HAP-1 (cell line): ENCODE data around the gene SWI5.

Experiments used
- DNase-seq, 2 experiments: peaks; one replicate each; pipeline ENCODE4 v3.0.0-alpha.2; 2016 to 2020; ENCODE audit warnings: low spot score in 2 of 2
- H3K27me3 ChIP-seq: fragments of 250-450 bp; sonication (Bioruptor Pico); 2 replicates; pipeline ENCODE4 v1.5.1; 2020; ENCODE audit warnings: low read depth, mild to moderate bottlenecking, moderate library complexity
- H3K36me3 ChIP-seq: fragments of 250-450 bp; sonication (Bioruptor Pico); replicated peaks from 2 replicates; pipeline ENCODE4 v1.5.1; 2020; ENCODE audit warnings: mild to moderate bottlenecking
- H3K4me1 ChIP-seq: fragments of 250-450 bp; sonication (Bioruptor Pico); 2 replicates; pipeline ENCODE4 v1.5.1; 2020; ENCODE audit warnings: mild to moderate bottlenecking
- H3K4me3 ChIP-seq: fragments of 250-450 bp; sonication (Bioruptor Pico); 2 replicates; pipeline ENCODE4 v1.5.1; 2020; ENCODE audit warnings: mild to moderate bottlenecking, moderate library complexity
- H3K9me3 ChIP-seq: fragments of 250-450 bp; sonication (Bioruptor Pico); 2 replicates; pipeline ENCODE4 v1.5.1; 2020; ENCODE audit warnings: mild to moderate bottlenecking, moderate library complexity
- in situ Hi-C: fragments of 300-500 bp; cut with MboI; formaldehyde crosslinking; loops from 3 replicates; pipeline ENCODE4 v1.14.3; 2020; ENCODE audit warnings: low sequenced_read_pairs, inconsistent platforms, mixed read lengths

Gene SWI5

DNA sequence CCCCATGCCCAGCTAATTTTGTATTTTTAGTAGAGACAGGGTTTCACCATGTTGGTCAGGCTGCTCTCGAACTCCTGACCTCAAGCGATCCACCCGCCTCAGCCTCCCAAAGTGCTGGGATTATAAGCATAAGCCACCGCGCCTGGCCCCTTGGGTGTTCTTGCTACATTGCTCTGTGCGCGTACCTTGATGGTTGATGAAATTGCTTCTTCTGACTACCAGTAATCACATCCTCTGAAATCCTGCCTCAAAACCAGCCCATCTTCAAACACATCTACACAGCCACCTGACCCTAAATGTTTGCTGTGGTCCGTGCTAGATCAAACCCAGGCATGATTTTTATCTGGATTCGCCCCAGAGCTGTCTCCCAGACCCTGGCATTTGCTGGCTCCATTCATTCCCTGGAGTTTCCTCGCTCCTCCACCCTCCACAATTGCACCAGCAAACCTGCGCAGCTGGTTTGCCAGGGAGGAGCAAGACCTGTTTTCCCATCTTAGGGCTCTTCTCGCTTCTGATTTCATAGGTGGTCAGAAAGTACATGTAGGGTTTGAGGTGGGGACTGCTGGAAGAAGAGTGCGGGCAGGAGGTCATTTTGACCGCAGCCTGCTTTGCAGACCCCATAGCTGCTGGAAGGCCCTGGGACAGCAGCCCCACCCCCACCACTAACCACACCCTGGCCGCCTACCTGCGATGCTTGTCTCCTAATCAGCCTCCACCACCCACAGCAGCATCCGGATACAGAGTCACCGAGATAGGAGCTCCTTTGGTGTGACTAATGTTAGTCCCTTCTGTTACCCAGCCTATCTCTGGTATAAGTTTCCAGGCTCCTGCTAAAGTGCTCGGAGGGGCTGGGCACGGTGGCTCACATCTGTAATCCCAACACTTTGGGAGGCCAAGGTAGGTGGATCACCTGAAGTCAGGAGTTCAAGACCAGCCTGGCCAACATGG is 22.7 kb downstream of the SWI5 start:
- Histone ChIP-seq H3K4me1 (no peaks in the 10 kb centered on the region), H3K4me3 (no peak overlapping the region), H3K36me3 (no peaks in the 10 kb centered on the region), H3K27me3 (no peaks in the 10 kb centered on the region), H3K9me3 (no peaks in the 10 kb centered on the region)
- DNase-seq = no peak
- in situ Hi-C loops = no loop called here

GRCh38 chr9:128304136-128304970 is 28.3 kb downstream of the SWI5 start:
- H3K36me3 ChIP-seq = peaks cover 6% of the 10 kb centered on the region

DNA sequence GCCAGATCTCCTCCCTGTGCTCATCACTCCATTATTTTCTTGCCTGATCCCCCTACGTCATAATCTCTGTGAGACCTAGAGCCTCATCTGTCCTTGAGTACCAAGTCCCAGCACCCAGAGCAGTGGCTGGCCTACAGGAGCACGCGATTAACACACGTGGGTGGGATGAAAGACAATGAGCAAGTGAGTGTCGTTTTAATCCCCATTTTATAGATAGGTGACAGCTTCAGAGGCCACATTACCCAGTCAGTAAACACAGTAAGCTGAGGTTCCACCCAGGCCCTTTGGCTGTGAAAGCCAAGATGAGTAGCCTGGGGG is 28.9 kb downstream of the SWI5 start:
- DNase-seq = peak; percentile 38 to 60
- in situ Hi-C loops = no loop called here
- no peaks in the 10 kb centered on the region for H3K27me3 ChIP-seq
- peaks cover 12% of the 10 kb centered on the region for H3K36me3 ChIP-seq
- H3K4me1 ChIP-seq = peaks cover 5% of the 10 kb centered on the region
- no peaks in the 10 kb centered on the region for H3K9me3 ChIP-seq
- H3K4me3 ChIP-seq = no peak overlapping the region

More at GRCh38 chr9:128304136-128304970, 28.3 kb downstream of the SWI5 start:
- no peak for DNase-seq
- Histone ChIP-seq H3K9me3 (no peaks in the 10 kb centered on the region), H3K4me1 (peaks cover 5% of the 10 kb centered on the region), H3K27me3 (no peaks in the 10 kb centered on the region), H3K4me3 (no peak overlapping the region)
- in situ Hi-C loops = no loop called here

DNA sequence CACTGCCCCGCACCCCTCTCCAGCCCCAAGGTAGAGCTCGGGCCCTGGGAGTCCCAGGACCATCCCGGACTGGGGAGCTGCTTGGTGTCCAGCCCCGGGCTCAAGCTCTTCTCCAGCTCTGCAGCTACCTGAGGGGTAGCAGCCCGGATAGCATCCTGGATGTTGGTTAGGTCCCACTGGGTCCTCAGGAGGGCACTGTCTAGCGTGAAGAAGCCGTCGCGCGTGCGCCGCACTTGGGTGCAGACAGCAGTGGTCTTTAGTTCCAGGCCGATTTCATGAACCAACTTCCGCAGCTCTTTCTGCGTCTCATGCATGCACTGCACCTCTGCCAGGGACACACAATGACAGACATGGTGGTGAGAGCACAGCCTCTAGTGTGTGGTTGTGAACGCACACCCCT is 33.5 kb downstream of the SWI5 start:
- Histone ChIP-seq H3K4me1 (peaks cover 5% of the 10 kb centered on the region), H3K27me3 (no peaks in the 10 kb centered on the region), H3K4me3 (no peak overlapping the region), H3K36me3 (peaks cover 30% of the 10 kb centered on the region), H3K9me3 (no peaks in the 10 kb centered on the region)
- in situ Hi-C loops = no loop called here
- DNase-seq = no peak

DNA sequence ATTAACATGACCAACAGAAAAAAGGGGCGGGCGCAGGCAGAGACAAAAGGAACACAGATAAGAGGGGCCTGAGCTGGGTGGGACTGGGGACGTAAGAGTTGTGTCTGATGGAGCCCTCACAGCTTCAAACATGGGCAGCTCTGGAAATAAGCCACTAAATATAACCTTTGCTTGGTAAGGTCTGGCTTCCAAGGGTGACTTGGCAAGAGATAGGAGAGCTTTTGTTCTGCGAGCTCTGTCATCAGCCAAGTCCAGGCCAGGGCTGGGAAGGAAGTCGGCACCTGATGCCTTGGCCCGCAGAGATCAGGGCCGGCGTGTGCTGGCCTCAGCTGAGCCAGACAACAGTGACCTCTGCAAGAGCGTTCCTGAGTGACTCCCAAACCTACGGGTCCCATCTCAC is 34.4 kb downstream of the SWI5 start:
- H3K4me1 ChIP-seq = no peaks in the 10 kb centered on the region
- DNase-seq = no peak
- H3K9me3 ChIP-seq = no peaks in the 10 kb centered on the region
- in situ Hi-C loops = no loop called here
- H3K27me3 ChIP-seq = no peaks in the 10 kb centered on the region
- peaks cover 34% of the 10 kb centered on the region for H3K36me3 ChIP-seq
- no peak overlapping the region for H3K4me3 ChIP-seq

- H3K27me3 ChIP-seq = no peaks in the 10 kb centered on the region
- in situ Hi-C loops = no loop called here
- H3K4me1 ChIP-seq = no peaks in the 10 kb centered on the region
- peaks cover 41% of the 10 kb centered on the region for H3K36me3 ChIP-seq
- DNase-seq = no peak
- H3K4me3 ChIP-seq = no peak overlapping the region
- no peaks in the 10 kb centered on the region for H3K9me3 ChIP-seq
These were observed 38.6 kb downstream of the SWI5 start for GRCh38 chr9:128314697-128315096.

- in situ Hi-C loops = no loop called here
- no peak for DNase-seq
- Histone ChIP-seq H3K9me3 (no peaks in the 10 kb centered on the region), H3K4me3 (no peak overlapping the region), H3K36me3 (peaks cover 24% of the 10 kb centered on the region), H3K4me1 (no peaks in the 10 kb centered on the region), H3K27me3 (no peaks in the 10 kb centered on the region)
These were observed 40.3 kb downstream of the SWI5 start for GRCh38 chr9:128316421-128316820.

DNA sequence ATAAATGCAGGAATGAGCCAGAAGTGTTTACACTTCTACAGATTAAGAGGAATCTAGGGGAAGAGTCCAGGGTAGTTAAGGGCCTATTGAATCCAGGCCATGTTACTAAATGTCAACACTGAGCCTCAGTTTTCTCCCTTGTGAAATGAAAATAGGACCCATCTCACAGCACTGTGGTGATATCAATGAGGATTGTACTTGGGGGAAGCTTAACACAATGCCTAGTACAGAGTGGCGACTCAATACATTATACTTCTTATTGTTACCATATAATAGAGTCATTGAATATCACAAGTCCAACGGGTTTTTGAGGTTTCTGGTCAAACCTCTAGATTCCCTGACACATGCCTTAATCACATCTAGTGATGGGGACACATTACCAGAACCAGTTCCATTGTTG is 41.6 kb downstream of the SWI5 start:
- DNase-seq = no peak
- Histone ChIP-seq H3K9me3 (no peaks in the 10 kb centered on the region), H3K36me3 (peaks cover 24% of the 10 kb centered on the region), H3K4me1 (no peaks in the 10 kb centered on the region), H3K4me3 (no peak overlapping the region), H3K27me3 (no peaks in the 10 kb centered on the region)
- in situ Hi-C loops = no loop called here

DNA sequence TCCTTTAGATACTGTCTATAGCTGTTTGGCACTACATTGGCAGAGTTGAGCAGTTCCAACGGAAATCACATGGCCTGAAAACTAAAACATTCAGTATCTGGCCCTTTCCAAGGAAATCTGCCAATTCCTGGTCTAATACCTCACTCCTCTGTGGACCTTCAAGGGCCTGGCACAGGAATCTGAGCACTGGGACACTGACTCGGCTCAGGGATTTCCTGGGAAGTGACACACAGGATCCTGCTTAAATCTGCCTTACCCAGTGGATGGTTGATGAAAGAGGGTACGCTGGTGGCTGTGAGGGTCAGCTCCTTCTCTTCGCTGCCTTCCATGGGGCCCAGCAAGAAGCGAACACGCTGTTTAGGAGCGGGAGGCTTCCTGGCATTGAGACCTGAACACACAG is 45.3 kb downstream of the SWI5 start:
- H3K9me3 ChIP-seq = no peaks in the 10 kb centered on the region
- in situ Hi-C loops = no loop called here
- H3K4me3 ChIP-seq = peak overlapping the region; percentile 88
- no peaks in the 10 kb centered on the region for H3K4me1 ChIP-seq
- no peaks in the 10 kb centered on the region for H3K27me3 ChIP-seq
- no peak for DNase-seq
- peaks cover 35% of the 10 kb centered on the region for H3K36me3 ChIP-seq

- peak overlapping the region; percentile 88 for H3K4me3 ChIP-seq
- DNase-seq = no peak
- peaks cover 31% of the 10 kb centered on the region for H3K36me3 ChIP-seq
- H3K9me3 ChIP-seq = no peaks in the 10 kb centered on the region
- H3K4me1 ChIP-seq = no peaks in the 10 kb centered on the region
- in situ Hi-C loops = no loop called here
- H3K27me3 ChIP-seq = no peaks in the 10 kb centered on the region
These were observed 45.9 kb downstream of the SWI5 start for GRCh38 chr9:128321879-128322403.

DNA sequence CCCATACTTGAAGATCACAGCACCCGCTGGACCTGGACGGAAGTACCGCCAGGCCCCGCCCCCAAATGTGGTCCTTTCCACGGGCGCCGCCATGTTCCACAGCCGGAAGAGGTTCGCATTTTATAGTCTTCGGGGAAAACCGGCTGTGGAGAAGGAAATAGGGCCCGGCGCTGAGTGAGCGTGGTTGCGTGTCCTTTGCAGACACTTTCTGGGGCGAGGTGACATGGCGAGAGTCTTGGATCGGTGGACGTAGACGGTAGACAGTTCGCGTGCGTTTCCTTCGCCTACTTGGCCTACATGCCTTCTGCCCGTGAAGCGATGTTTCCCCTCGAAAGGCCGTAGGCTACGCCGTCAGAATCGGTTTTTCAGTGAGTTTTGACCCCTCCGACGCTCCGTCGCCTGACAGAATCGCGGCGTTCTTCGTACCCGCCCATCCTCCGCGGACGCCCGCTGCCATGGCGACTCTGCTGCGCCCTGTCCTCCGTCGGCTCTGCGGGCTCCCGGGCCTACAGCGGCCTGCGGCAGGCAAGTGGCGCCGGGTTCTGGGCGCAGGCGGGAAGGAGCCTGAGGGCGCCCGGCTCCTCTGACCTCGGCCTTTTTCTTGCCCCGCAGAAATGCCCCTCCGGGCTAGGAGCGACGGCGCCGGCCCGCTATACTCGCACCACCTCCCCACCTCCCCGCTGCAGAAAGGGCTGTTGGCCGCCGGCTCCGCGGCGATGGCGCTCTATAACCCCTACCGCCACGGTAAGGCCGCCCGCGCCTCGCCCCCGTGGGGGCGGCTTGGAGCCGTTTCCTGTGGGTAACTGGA is 46.5 kb downstream of the SWI5 start, which contains the start of the genes COQ4 and TRUB2:
TSS of gene COQ4 (plus strand) at position 436 of the 808 bp plus-strand sequence. CDS start at position 456, 20 bp downstream.
TSS of gene TRUB2 (minus strand) at position 44 of the 808 bp plus-strand sequence. CDS start at position 5, 39 bp downstream.
- H3K4me1 ChIP-seq = no peaks in the 10 kb centered on the region
- H3K27me3 ChIP-seq = no peaks in the 10 kb centered on the region
- in situ Hi-C loops = no loop called here
- DNase-seq = peak; percentile 89 to 97
- no peaks in the 10 kb centered on the region for H3K9me3 ChIP-seq
- H3K36me3 ChIP-seq = peaks cover 33% of the 10 kb centered on the region
- peak within 1 kb of the TSS; percentile 88 for H3K4me3 ChIP-seq

DNA sequence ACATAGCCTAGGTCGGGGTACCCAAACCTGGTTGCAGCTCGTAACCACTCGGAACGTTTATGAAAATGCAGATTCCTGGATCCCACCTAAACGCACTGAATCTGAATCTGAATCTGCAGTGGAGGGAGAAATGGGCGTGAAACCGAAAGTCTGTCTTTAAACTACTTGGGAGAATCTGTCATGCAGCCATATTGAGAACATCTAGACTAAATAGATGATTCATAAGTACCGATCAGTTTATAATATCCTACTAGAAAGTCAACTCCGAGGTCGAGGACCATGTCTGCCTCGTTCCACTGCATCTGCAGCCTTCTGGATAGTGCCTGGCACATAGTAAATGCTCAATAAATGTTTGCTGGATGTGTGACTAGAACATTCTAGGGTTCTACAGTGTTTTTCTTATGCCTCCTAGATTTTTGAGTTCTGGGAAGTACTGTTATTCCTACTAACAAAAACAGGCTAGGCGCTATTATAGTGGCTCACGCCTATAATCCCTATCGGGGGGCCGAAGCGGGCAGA is 47.2 kb downstream of the SWI5 start:
- H3K4me3 ChIP-seq = peak overlapping the region; percentile 88
- in situ Hi-C loops = no loop called here
- H3K4me1 ChIP-seq = no peaks in the 10 kb centered on the region
- H3K36me3 ChIP-seq = peaks cover 36% of the 10 kb centered on the region
- DNase-seq = no peak
- H3K27me3 ChIP-seq = no peaks in the 10 kb centered on the region
- H3K9me3 ChIP-seq = no peaks in the 10 kb centered on the region

DNA sequence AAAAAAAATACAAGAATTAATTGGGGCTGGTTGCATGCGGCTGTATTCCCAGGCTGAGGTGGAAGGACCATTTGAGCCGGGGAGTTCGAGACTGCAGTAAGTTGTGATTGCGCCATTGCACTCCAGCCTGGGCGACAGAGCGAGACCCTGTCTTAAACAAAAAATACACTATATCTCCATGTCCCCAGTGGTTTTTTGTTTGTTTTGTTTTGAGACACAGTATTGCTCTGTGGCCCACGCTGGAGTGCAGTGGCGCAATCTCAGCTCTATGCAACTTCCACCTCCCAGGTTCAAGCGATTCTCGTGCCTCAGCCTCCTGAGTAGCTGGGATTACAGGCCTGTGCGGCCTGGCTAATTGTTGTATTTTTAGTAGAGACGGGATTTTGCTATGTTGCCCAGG is 47.7 kb downstream of the SWI5 start:
- no peak for DNase-seq
- Histone ChIP-seq H3K9me3 (no peaks in the 10 kb centered on the region), H3K27me3 (no peaks in the 10 kb centered on the region), H3K4me3 (peak overlapping the region; percentile 88), H3K4me1 (no peaks in the 10 kb centered on the region), H3K36me3 (peaks cover 33% of the 10 kb centered on the region)
- in situ Hi-C loops = no loop called here
